OCI-LY1 (cell line): ENCODE data around the gene SSTR4.

ENCODE experiments used
- H2AFZ ChIP-seq: fragments of 200-600 bp; sonication (generic), shearing (Covaris generic); 2 replicates; pipeline ENCODE4 v1.6.0; 2014; ENCODE audit warnings: antibody characterized with exemption, mild to moderate bottlenecking, low read length
- H3F3A ChIP-seq: fragments of 200-600 bp; sonication (generic), shearing (Covaris generic); 2 replicates; pipeline ENCODE4 v1.6.0; 2014; ENCODE audit warnings: mild to moderate bottlenecking, antibody characterized with exemption, low read length, moderate library complexity; ENCODE audit not compliant: insufficient read depth
- H3K27ac ChIP-seq: fragments of 200-600 bp; sonication (generic); 2 replicates; pipeline ENCODE4 v1.5.1; 2014; ENCODE audit warnings: low read length, mixed run types, mild to moderate bottlenecking, low read depth; ENCODE audit not compliant: poor library complexity, severe bottlenecking
- H3K27me3 ChIP-seq: fragments of 200-600 bp; sonication (generic); 2 replicates; pipeline ENCODE4 v1.6.0; 2014; ENCODE audit warnings: antibody characterized with exemption, mild to moderate bottlenecking, low read length, moderate library complexity; ENCODE audit not compliant: insufficient read depth
- H3K36me3 ChIP-seq: fragments of 200-600 bp; sonication (generic); 2 replicates; pipeline ENCODE4 v1.6.1; 2014; ENCODE audit warnings: mild to moderate bottlenecking, antibody characterized with exemption, low read length, moderate library complexity, mixed read lengths; ENCODE audit not compliant: insufficient read depth
- H3K4me1 ChIP-seq: fragments of 200-600 bp; sonication (generic); 2 replicates; pipeline ENCODE4 v1.5.1; 2014; ENCODE audit warnings: mild to moderate bottlenecking, low read length, moderate library complexity; ENCODE audit not compliant: insufficient read depth, severe bottlenecking
- H3K4me2 ChIP-seq: fragments of 200-600 bp; sonication (generic), shearing (Covaris generic); 2 replicates; pipeline ENCODE4 v1.6.1; 2014; ENCODE audit warnings: low read length
- H3K4me3 ChIP-seq: fragments of 200-600 bp; sonication (generic); 2 replicates; pipeline ENCODE4 v1.5.1; 2014; ENCODE audit warnings: low read length, low read depth, mild to moderate bottlenecking, mixed read lengths; ENCODE audit not compliant: poor library complexity, severe bottlenecking
- H3K79me2 ChIP-seq: fragments of 200-600 bp; shearing (Covaris generic); 2 replicates; pipeline ENCODE4 v1.6.1; 2016; ENCODE audit warnings: mixed run types, low read length, mixed read lengths; ENCODE audit not compliant: insufficient read depth
- H3K9ac ChIP-seq: fragments of 200-600 bp; sonication (generic), shearing (Covaris generic); 2 replicates; pipeline ENCODE4 v1.6.1; 2014; ENCODE audit warnings: mild to moderate bottlenecking, low read length, mixed read lengths
- H3K9me2 ChIP-seq: fragments of 200-600 bp; sonication (generic), shearing (Covaris generic); 2 replicates; pipeline ENCODE4 v1.6.1; 2014; ENCODE audit warnings: low read depth, mild to moderate bottlenecking, low read length, mixed read lengths
- H3K9me3 ChIP-seq: fragments of 200-600 bp; shearing (Covaris generic); 2 replicates; pipeline ENCODE4 v1.6.1; 2014; ENCODE audit warnings: low read length, mixed read lengths
- H4K20me1 ChIP-seq: fragments of 200-600 bp; sonication (generic), shearing (Covaris generic); 2 replicates; pipeline ENCODE4 v1.6.0; 2016; ENCODE audit warnings: mild to moderate bottlenecking, low read length; ENCODE audit not compliant: insufficient read depth
- EZH2 ChIP-seq: fragments of 200-600 bp; sonication (generic), shearing (Covaris generic); IDR thresholded peaks from 2 replicates; pipeline ENCODE4 v1.8.0; 2017; ENCODE audit warnings: borderline replicate concordance, mixed run types, mild to moderate bottlenecking, antibody characterized with exemption, low read length, moderate library complexity, mixed read lengths
- TF ChIP-seq, protein P1 (sequence below): fragments of 200-600 bp; sonication (generic), shearing (Covaris generic); IDR thresholded peaks from 2 replicates; pipeline ENCODE4 v1.5.1; 2017; ENCODE audit warnings: mild to moderate bottlenecking, antibody characterized with exemption, low read length, moderate library complexity, mixed read lengths

The SSTR4 gene

GRCh38 chr20:23061734-23062561 is 26.8 kb downstream of the SSTR4 start:
- no peak overlapping the region for H3K4me2 ChIP-seq
- no peaks in the 10 kb centered on the region for H3K9me3 ChIP-seq
- no peaks in the 10 kb centered on the region for H3K36me3 ChIP-seq
- H3K27me3 ChIP-seq, result no peaks in the 10 kb centered on the region
- no peaks in the 10 kb centered on the region for H3K79me2 ChIP-seq
- H2AFZ ChIP-seq, result no peak overlapping the region
- TF ChIP-seq, protein P1, sequence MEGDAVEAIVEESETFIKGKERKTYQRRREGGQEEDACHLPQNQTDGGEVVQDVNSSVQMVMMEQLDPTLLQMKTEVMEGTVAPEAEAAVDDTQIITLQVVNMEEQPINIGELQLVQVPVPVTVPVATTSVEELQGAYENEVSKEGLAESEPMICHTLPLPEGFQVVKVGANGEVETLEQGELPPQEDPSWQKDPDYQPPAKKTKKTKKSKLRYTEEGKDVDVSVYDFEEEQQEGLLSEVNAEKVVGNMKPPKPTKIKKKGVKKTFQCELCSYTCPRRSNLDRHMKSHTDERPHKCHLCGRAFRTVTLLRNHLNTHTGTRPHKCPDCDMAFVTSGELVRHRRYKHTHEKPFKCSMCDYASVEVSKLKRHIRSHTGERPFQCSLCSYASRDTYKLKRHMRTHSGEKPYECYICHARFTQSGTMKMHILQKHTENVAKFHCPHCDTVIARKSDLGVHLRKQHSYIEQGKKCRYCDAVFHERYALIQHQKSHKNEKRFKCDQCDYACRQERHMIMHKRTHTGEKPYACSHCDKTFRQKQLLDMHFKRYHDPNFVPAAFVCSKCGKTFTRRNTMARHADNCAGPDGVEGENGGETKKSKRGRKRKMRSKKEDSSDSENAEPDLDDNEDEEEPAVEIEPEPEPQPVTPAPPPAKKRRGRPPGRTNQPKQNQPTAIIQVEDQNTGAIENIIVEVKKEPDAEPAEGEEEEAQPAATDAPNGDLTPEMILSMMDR, result no peak
- no peak overlapping the region for H3K27ac ChIP-seq
- no peak overlapping the region for H3K9ac ChIP-seq
- no peaks in the 10 kb centered on the region for H3F3A ChIP-seq
- H4K20me1 ChIP-seq, result no peaks in the 10 kb centered on the region
- no peaks in the 10 kb centered on the region for H3K9me2 ChIP-seq
- H3K4me1 ChIP-seq, result no peaks in the 10 kb centered on the region
- H3K4me3 ChIP-seq, result no peak overlapping the region

DNA sequence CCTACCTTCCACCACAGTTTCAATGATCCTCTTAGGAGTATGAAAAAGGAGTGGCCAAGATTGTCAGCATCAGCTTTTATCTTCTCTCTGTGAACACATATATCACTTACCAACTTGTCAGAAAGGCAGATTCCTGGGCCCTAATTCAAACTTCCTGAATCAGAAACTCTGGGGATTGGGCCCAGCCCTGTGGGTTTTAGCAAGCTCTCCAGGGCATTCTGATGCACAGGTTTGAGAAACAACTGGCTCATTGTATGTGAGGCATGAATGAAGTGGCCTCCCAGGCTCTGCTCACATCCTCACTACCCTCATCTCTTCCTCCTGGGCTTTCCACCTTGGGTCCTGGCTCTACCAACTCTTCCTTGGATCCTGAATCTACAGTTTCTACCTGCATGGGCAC is 27.5 kb downstream of the SSTR4 start:
- Histone ChIP-seq H3K79me2 (no peaks in the 10 kb centered on the region), H3K9me3 (no peaks in the 10 kb centered on the region), H3K9me2 (no peaks in the 10 kb centered on the region), H3F3A (no peaks in the 10 kb centered on the region), H3K4me2 (no peak overlapping the region), H4K20me1 (no peaks in the 10 kb centered on the region), H2AFZ (no peak overlapping the region), H3K27ac (no peak overlapping the region), H3K36me3 (no peaks in the 10 kb centered on the region), H3K9ac (no peak overlapping the region), H3K27me3 (no peaks in the 10 kb centered on the region), H3K4me3 (no peak overlapping the region), H3K4me1 (no peaks in the 10 kb centered on the region)
- TF ChIP-seq, protein P1, result no peak
- no peak for TF ChIP-seq EZH2

GRCh38 chr20:23063168-23063567 is 28.1 kb downstream of the SSTR4 start:
- no peaks in the 10 kb centered on the region for H3F3A ChIP-seq
- H3K4me2 ChIP-seq, result no peak overlapping the region

More at GRCh38 chr20:23063168-23063567, 28.1 kb downstream of the SSTR4 start:
- TF ChIP-seq, protein P1, result no peak
- TF ChIP-seq EZH2, result no peak
- Histone ChIP-seq H3K27ac (no peak overlapping the region), H3K36me3 (no peaks in the 10 kb centered on the region), H3K4me1 (no peaks in the 10 kb centered on the region), H3K9me3 (no peaks in the 10 kb centered on the region), H4K20me1 (no peaks in the 10 kb centered on the region), H2AFZ (no peak overlapping the region), H3K9me2 (no peaks in the 10 kb centered on the region), H3K9ac (no peak overlapping the region), H3K79me2 (no peaks in the 10 kb centered on the region), H3K4me3 (no peak overlapping the region), H3K27me3 (no peaks in the 10 kb centered on the region)
